Hepatocyte (in vitro differentiated cells): ENCODE results near the gene COBL. TPM values are rescaled to one million over a fixed set of nuclear protein-coding genes. Genes with fewer than 3 reads are reported as not detected.

Experiments
- DNase-seq: peaks from one replicate; pipeline ENCODE4 v3.0.0-alpha.2; 2016; ENCODE audit warnings: low spot score
- H2AFZ ChIP-seq: fragments of 200-600 bp; sonication (generic); 2 replicates; pipeline ENCODE4 v1.6.0; 2016; ENCODE audit warnings: antibody characterized with exemption, mild to moderate bottlenecking
- H3K27ac ChIP-seq: fragments of 200-600 bp; sonication (generic); 2 replicates; pipeline ENCODE4 v1.5.1; 2016; ENCODE audit warnings: mild to moderate bottlenecking
- H3K27me3 ChIP-seq: fragments of 200-600 bp; sonication (generic); 2 replicates; pipeline ENCODE4 v1.6.1; 2016
- H3K36me3 ChIP-seq: fragments of 200-600 bp; sonication (generic); replicated peaks from 2 replicates; pipeline ENCODE4 v1.5.1; 2016; ENCODE audit warnings: low read depth; ENCODE audit not compliant: insufficient read depth
- H3K4me1 ChIP-seq: fragments of 200-600 bp; sonication (generic); 2 replicates; pipeline ENCODE4 v1.5.1; 2016; ENCODE audit warnings: mild to moderate bottlenecking, moderate library complexity; ENCODE audit not compliant: insufficient read depth
- H3K4me2 ChIP-seq: fragments of 200-600 bp; sonication (generic); 2 replicates; pipeline ENCODE4 v1.6.0; 2016
- H3K4me3 ChIP-seq: fragments of 200-600 bp; sonication (generic); 2 replicates; pipeline ENCODE4 v1.5.1; 2016; ENCODE audit warnings: mild to moderate bottlenecking
- H3K79me2 ChIP-seq: fragments of 200-600 bp; sonication (generic); 2 replicates; pipeline ENCODE4 v1.6.0; 2017; ENCODE audit warnings: mild to moderate bottlenecking
- H3K9me2 ChIP-seq: fragments of 200-600 bp; sonication (generic); replicated peaks from 2 replicates; pipeline ENCODE4 v1.6.0; 2017; ENCODE audit warnings: mild to moderate bottlenecking; ENCODE audit not compliant: insufficient read depth
- H3K9me3 ChIP-seq: fragments of 200-600 bp; sonication (generic); 2 replicates; pipeline ENCODE4 v1.5.1; 2016; ENCODE audit warnings: low read depth, mild to moderate bottlenecking
- H4K20me1 ChIP-seq: fragments of 200-600 bp; sonication (generic); 2 replicates; pipeline ENCODE4 v1.6.0; 2016; ENCODE audit warnings: mild to moderate bottlenecking; ENCODE audit not compliant: insufficient read depth, poor library complexity, severe bottlenecking
- CTCF ChIP-seq: fragments of 200-600 bp; sonication (generic); IDR thresholded peaks from 2 replicates; pipeline ENCODE4 v1.5.1; 2016; ENCODE audit warnings: antibody characterized with exemption, mild to moderate bottlenecking; ENCODE audit not compliant: poor library complexity
- EZH2 ChIP-seq: fragments of 200-600 bp; sonication (generic); IDR thresholded peaks from 2 replicates; pipeline ENCODE4 v1.6.1; 2016; ENCODE audit warnings: antibody characterized with exemption, mild to moderate bottlenecking, borderline replicate concordance
- EZH2phosphoT487 ChIP-seq: fragments of 200-600 bp; sonication (generic); IDR thresholded peaks from one replicate; pipeline ENCODE4 v1.6.1; 2018; ENCODE audit warnings: antibody characterized with exemption, mild to moderate bottlenecking, low read depth, moderate library complexity; ENCODE audit not compliant: unreplicated experiment, severe bottlenecking
- WGBS: methylation state at CpG from one replicate; pipeline ENCODE4 v1.1.6; 2016; ENCODE audit warnings: low lambda C conversion rate; ENCODE audit errors: missing lambda C conversion rate; 5-methylcytosine and 5-hydroxymethylcytosine counted together
- polyA plus RNA-seq: library from polyadenylated mRNA; unstranded; fragments of >200 nt; fragmentation: Nextera tagmentation; extraction: Ambion mirVana; gene quantifications from 2 replicates; pipeline ENCODE4 v1.2.1, GENCODE V29; 2016
- total RNA-seq: library from RNA; depleted of rRNA; stranded (reverse); fragments of >200 nt; gene quantifications from 2 replicates; pipeline ENCODE4 v1.2.3, GENCODE V29; 2014

Gene COBL
- total and polyA plus RNA-seq, 2 experiments from 2014 or later = 7.8 to 20.5 TPM

- 86% methylated on average over 10 of the region's 10 CpGs for WGBS
- H3K36me3 ChIP-seq = no peaks in the 10 kb centered on the region
- H3K27me3 ChIP-seq = no peaks in the 10 kb centered on the region
- no peak overlapping the region for H3K4me2 ChIP-seq
- TF ChIP-seq EZH2 = no peak
- TF ChIP-seq CTCF = no peak
- no peak for TF ChIP-seq EZH2phosphoT487
- H3K4me1 ChIP-seq = no peaks in the 10 kb centered on the region
- H2AFZ ChIP-seq = no peak overlapping the region
- H3K4me3 ChIP-seq = no peak overlapping the region
- no peaks in the 10 kb centered on the region for H3K9me3 ChIP-seq
- no peak for DNase-seq
- no peak overlapping the region for H3K27ac ChIP-seq
- no peaks in the 10 kb centered on the region for H3K9me2 ChIP-seq
- H3K79me2 ChIP-seq = peaks cover 2% of the 10 kb centered on the region
- no peaks in the 10 kb centered on the region for H4K20me1 ChIP-seq
These were observed 178.2 kb downstream of the COBL start for GRCh38 chr7:51138123-51139085.

GRCh38 chr7:51135576-51135975 lies 181.0 kb downstream of the COBL start:
- Histone ChIP-seq H3K4me2 (no peak overlapping the region), H3K36me3 (no peaks in the 10 kb centered on the region), H3K27ac (no peak overlapping the region), H3K9me2 (no peaks in the 10 kb centered on the region), H3K4me1 (no peaks in the 10 kb centered on the region), H3K79me2 (peaks cover 2% of the 10 kb centered on the region), H3K27me3 (no peaks in the 10 kb centered on the region), H3K4me3 (no peak overlapping the region), H4K20me1 (no peaks in the 10 kb centered on the region), H3K9me3 (no peaks in the 10 kb centered on the region), H2AFZ (no peak overlapping the region)
- no peak for TF ChIP-seq CTCF
- no peak for TF ChIP-seq EZH2phosphoT487
- no peak for TF ChIP-seq EZH2
- WGBS = 88% methylated on average over 2 of the region's 2 CpGs
- no peak for DNase-seq

DNA sequence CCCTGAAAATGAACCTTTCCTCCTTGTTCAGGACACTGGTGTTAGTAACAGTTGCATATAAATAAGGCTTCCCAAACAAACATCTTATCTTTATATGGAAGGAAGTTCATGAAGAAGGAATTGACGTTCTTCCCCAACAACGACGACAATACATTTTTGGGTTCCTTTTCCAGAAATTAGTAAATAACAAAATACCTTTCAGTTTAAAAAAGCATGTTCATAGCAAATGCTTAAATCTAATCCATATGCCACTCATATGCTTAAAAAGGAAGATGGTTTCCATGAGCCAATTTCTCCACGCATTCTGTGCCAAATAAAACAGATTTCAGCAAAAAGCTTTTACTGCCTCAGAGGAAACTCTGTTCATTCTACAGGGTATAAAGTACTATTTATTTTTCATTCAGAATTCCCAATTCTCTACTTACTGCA lies 182.6 kb downstream of the COBL start:
- DNase-seq = no peak
- Histone ChIP-seq H3K4me3 (no peak overlapping the region), H3K27me3 (no peaks in the 10 kb centered on the region), H3K79me2 (no peaks in the 10 kb centered on the region), H3K36me3 (no peaks in the 10 kb centered on the region), H4K20me1 (no peaks in the 10 kb centered on the region), H2AFZ (no peak overlapping the region), H3K4me2 (no peak overlapping the region), H3K9me2 (no peaks in the 10 kb centered on the region), H3K4me1 (no peaks in the 10 kb centered on the region), H3K27ac (no peak overlapping the region), H3K9me3 (no peaks in the 10 kb centered on the region)
- TF ChIP-seq CTCF = no peak
- TF ChIP-seq EZH2 = no peak
- no peak for TF ChIP-seq EZH2phosphoT487
- WGBS = 73% methylated on average over 4 of the region's 4 CpGs
